Gastrocnemius medialis (tissue), 4 donors: ENCODE measurements around the gene ARHGAP6. TPM values are rescaled to one million over a fixed set of nuclear protein-coding genes. Genes with fewer than 3 reads are reported as not detected.
"Not testable (repeated sequence)": the region's sequence is repeated elsewhere in the genome, so short reads cannot be mapped to it uniquely, and the experiment has no call there.

Experiments
- ATAC-seq, 2 donors: fragments of 150-250 bp; one replicate each; pipeline ENCODE4 v1.9.1; 2016
- DNase-seq, 2 donors: peaks; one replicate each; pipeline ENCODE4 v3.0.0-alpha.2; 2019
- H3K27ac ChIP-seq, 4 donors: fragments of 200-600 bp; sonication (generic); 1 replicate in 1 of 4; 2 replicates in 3 of 4; pipeline ENCODE4 v1.5.1; 2016 to 2018; ENCODE audit warnings: mild to moderate bottlenecking in 2 of 4, moderate library complexity in 1 of 4
- H3K27me3 ChIP-seq, 3 donors: fragments of 200-600 bp; sonication (generic) in 2 of 3; 1 replicate in 1 of 3; 2 replicates in 2 of 3; pipeline versions ENCODE4 v1.5.1 to v1.6.0; 2016 to 2019; ENCODE audit warnings: mild to moderate bottlenecking in 1 of 3, moderate library complexity in 1 of 3
- H3K36me3 ChIP-seq, 2 donors: fragments of 200-600 bp; sonication (generic) in 1 of 2; one replicate each; pipeline ENCODE4 v1.5.1; 2017 to 2018
- H3K4me1 ChIP-seq, 2 donors: fragments of 200-600 bp; sonication (generic) in 1 of 2; one replicate each; pipeline ENCODE4 v1.5.1; 2016 to 2017; ENCODE audit warnings: mild to moderate bottlenecking in 2 of 2
- H3K4me3 ChIP-seq, 4 donors: fragments of 200-600 bp; sonication (generic) in 3 of 4; 1 replicate in 1 of 4; 2 replicates in 3 of 4; pipeline ENCODE4 v1.5.1; 2016 to 2019; ENCODE audit warnings: mild to moderate bottlenecking in 2 of 4
- H3K9me3 ChIP-seq, 3 donors: fragments of 200-600 bp; sonication (generic) in 2 of 3; 1 replicate in 1 of 3; 2 replicates in 2 of 3; pipeline ENCODE4 v1.5.1; 2016 to 2019
- CTCF ChIP-seq, 5 experiments: fragments of 450-650 bp in 3 of 5; fragments of 200-600 bp in 2 of 5; sonication (generic) in 2 of 5; IDR thresholded peaks in 4 of 5; conservative IDR thresholded peaks in 1 of 5; 1 replicate in 4 of 5; 2 replicates in 1 of 5; pipeline ENCODE4 v1.5.1; 2016 to 2019; ENCODE audit warnings: antibody characterized with exemption in 5 of 5, mild to moderate bottlenecking in 3 of 5, moderate library complexity in 3 of 5
- POLR2A ChIP-seq, 2 donors: fragments of 450-650 bp; IDR thresholded peaks; one replicate each; pipeline ENCODE4 v1.6.1; 2017; ENCODE audit warnings: antibody characterized with exemption in 2 of 2, mild to moderate bottlenecking in 2 of 2, moderate library complexity in 2 of 2
- in situ Hi-C, 4 donors: fragments of 200-750 bp; cut with MboI; loops; one replicate each; pipeline versions ENCODE4 v1.15.0 to v1.8.0; 2017; ENCODE audit warnings: low sequenced_read_pairs in 4 of 4
- intact Hi-C: fragments of 100-400 bp; cut with DNase I; formaldehyde crosslinking; loops from one replicate; pipeline ENCODE4 v1.15.1; 2023; ENCODE audit warnings: low total_unique reads
- total RNA-seq, 4 donors: library from RNA; depleted of rRNA; stranded (reverse); fragments of >200 nt; gene quantifications; one replicate each; pipeline versions ENCODE4 v1.1.0 to v1.2.3, GENCODE V29; 2016

Gene ARHGAP6
- total RNA-seq, 4 donors from 2014 or later = 10.7 to 18.0 (median 14.9) TPM

DNA sequence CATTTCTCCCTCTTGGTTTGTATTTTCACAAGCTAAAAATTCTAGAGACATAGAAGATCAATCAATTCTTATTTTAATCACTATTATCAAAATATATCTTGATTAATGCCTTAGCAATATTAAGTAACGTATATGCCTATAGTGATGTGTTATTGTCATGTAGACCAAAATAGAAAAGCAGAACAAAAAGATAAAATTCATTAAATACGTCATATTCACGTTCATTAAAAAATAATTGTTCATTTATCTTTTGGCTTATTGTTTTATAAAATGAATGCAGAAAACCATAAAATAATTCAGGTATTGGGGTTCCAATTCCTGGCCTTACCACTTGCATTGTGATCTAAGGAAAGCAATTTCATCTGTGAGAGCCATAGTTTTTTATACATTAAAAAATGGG lies 300.3 kb downstream of the ARHGAP6 start:
- Histone ChIP-seq H3K4me1 (peaks cover 0 to 8% of the 10 kb centered on the region in 2 donors), H3K27ac (no peak overlapping the region), H3K27me3 (no peaks in the 10 kb centered on the region), H3K4me3 (no peak overlapping the region), H3K9me3 (no peaks in the 10 kb centered on the region), H3K36me3 (no peaks in the 10 kb centered on the region)
- no peak for ATAC-seq
- DNase-seq = no peak
- TF ChIP-seq CTCF (IDR thresholded peaks at IDR 0.05 in 4 of 5, conservative IDR thresholded peaks at IDR 0.05 in 1 of 5) = no peak
- no peak for TF ChIP-seq POLR2A (IDR thresholded peaks at IDR 0.05)
- intact Hi-C loops (no loop called here), in situ Hi-C loops (no loop called here)

- in situ Hi-C loops = no loop called here
- Histone ChIP-seq H3K4me1 (peaks cover 0 to 8% of the 10 kb centered on the region in 2 donors), H3K27ac (no peak overlapping the region), H3K9me3 (no peaks in the 10 kb centered on the region), H3K4me3 (no peak overlapping the region), H3K36me3 (no peaks in the 10 kb centered on the region), H3K27me3 (no peaks in the 10 kb centered on the region)
- DNase-seq (no peak), ATAC-seq (no peak)
- TF ChIP-seq POLR2A (IDR thresholded peaks at IDR 0.05) = no peak
- no peak for TF ChIP-seq CTCF (IDR thresholded peaks at IDR 0.05 in 4 of 5, conservative IDR thresholded peaks at IDR 0.05 in 1 of 5)
- intact Hi-C loops = no loop called here
Observed at GRCh38 chrX:11364835-11365234, 300.9 kb downstream of the ARHGAP6 start.

- H3K4me1 ChIP-seq, H3K27ac ChIP-seq, intact Hi-C loops, H3K4me3 ChIP-seq, H3K36me3 ChIP-seq, ATAC-seq, H3K27me3 ChIP-seq, DNase-seq, in situ Hi-C loops, H3K9me3 ChIP-seq: not testable (repeated sequence)
Observed at GRCh38 chrX:11363825-11364224, 301.9 kb downstream of the ARHGAP6 start.

- DNase-seq (no peak), ATAC-seq (no peak)
- H3K9me3 ChIP-seq = no peaks in the 10 kb centered on the region
- TF ChIP-seq CTCF (IDR thresholded peaks at IDR 0.05 in 4 of 5, conservative IDR thresholded peaks at IDR 0.05 in 1 of 5) (no peak), POLR2A (IDR thresholded peaks at IDR 0.05) (no peak)
- intact Hi-C loops (no loop called here), in situ Hi-C loops (no loop called here)
- no peaks in the 10 kb centered on the region for H3K36me3 ChIP-seq
- H3K27me3 ChIP-seq = no peaks in the 10 kb centered on the region
- no peak overlapping the region for H3K27ac ChIP-seq
- peaks cover 0 to 5% of the 10 kb centered on the region in 2 donors for H3K4me1 ChIP-seq
- no peak overlapping the region for H3K4me3 ChIP-seq
Observed at GRCh38 chrX:11363069-11363594, 302.6 kb downstream of the ARHGAP6 start.

DNA sequence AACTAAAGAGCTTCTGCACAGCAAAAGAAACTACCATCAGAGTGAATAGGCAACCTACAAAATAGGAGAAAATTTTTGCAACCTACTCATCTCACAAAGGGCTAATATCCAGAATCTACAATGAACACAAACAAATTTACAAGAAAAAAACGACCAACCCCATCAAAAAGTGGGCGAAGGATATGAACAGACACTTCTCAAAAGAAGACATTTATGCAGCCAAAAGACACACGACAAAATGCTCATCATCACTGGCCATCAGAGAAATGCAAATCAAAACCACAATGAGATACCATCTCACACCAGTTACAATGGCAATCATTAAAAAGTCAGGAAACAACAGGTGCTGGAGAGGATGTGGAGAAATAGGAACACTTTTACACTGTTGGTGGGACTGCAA lies 304.1 kb downstream of the ARHGAP6 start:
- H3K36me3 ChIP-seq, ATAC-seq, H3K9me3 ChIP-seq, intact Hi-C loops, H3K27me3 ChIP-seq, H3K4me3 ChIP-seq, in situ Hi-C loops, DNase-seq, H3K27ac ChIP-seq, H3K4me1 ChIP-seq: not testable (repeated sequence)

DNA sequence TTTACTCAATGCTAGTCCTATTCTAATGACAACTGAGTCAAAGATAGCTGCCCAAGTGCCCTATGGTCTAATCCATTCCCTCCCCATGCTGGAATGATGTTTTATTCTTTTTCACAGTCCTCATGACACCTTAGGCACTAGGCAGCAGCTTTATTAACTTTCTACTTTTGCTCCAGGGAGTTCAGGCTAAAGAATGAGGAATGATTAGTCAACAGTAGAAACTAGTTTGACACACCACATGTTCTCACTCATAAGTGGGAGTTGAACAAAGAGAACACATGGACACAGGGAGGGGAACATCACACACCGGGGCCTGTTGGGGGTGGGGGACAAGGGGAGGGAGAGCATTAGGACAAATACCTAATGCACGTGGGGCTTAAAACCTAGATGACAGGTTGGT lies 309.8 kb downstream of the ARHGAP6 start:
- ATAC-seq, intact Hi-C loops, H3K27me3 ChIP-seq, DNase-seq, H3K4me3 ChIP-seq, H3K27ac ChIP-seq, H3K36me3 ChIP-seq, H3K9me3 ChIP-seq, in situ Hi-C loops: not testable (repeated sequence)
- peaks cover 4 to 11% of the 10 kb centered on the region in 2 donors for H3K4me1 ChIP-seq
